Right ventricle myocardium superior (tissue), 1 donor: ENCODE results near the gene TNXB. TPM values are rescaled to one million over a fixed set of nuclear protein-coding genes. Genes with fewer than 3 reads are reported as not detected.
A peak's percentile ranks its signal among the peaks of the same experiment; 100 is the strongest.

ENCODE experiments used
- ATAC-seq: fragments of 200-7000 bp; cut with Tn5 transposase; one replicate; pipeline ENCODE4 v1.9.1; 2020; ENCODE audit warnings: mild to moderate bottlenecking; ENCODE audit not compliant: poor library complexity
- DNase-seq: peaks from one replicate; pipeline ENCODE4 v3.0.0-alpha.2; 2020
- intact Hi-C: fragments of 100-400 bp; cut with DNase I; formaldehyde crosslinking; loops from one replicate; pipeline ENCODE4 v1.11.2; 2022
- total RNA-seq: library from RNA; stranded (reverse); fragmentation: NEBNext Ultra II Directional; extraction: Animal tissue kit (Norgen Biotek cat#: 25700); gene quantifications from one replicate; pipeline ENCODE4 v1.2.1, GENCODE V29; 2021
- donor health status: DM: no; HTN: yes; CAD: no; lungs with severe emphysema.

The TNXB gene
- total RNA-seq, 1 donor from 2014 or later: 65.8 TPM

DNA sequence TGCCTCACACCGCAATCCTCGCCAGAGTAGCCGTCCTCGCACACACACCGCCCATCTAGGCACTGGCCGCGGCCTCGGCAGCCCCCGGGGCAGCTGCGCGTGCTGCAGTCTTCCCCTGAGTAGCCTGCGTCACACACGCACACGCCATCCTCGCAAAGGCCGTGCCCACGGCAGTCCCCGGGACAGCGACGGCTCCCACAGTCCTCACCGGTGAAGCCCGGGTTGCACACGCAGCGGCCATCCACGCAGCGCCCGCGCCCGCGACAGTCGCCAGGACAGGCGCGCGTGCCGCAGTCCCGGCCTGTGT is 13.1 kb downstream of the TNXB start:
- DNase-seq (no peak), ATAC-seq (no peak)
- intact Hi-C loops: no loop called here

GRCh38 chr6:32095338-32096086 is 13.6 kb downstream of the TNXB start:
- intact Hi-C loops: no loop called here
- ATAC-seq (no peak), DNase-seq (no peak)

GRCh38 chr6:32092760-32093497 is 16.2 kb downstream of the TNXB start:
- ATAC-seq (peak; percentile 57), DNase-seq (peak; percentile 72)
- intact Hi-C loops: no loop called here

DNA sequence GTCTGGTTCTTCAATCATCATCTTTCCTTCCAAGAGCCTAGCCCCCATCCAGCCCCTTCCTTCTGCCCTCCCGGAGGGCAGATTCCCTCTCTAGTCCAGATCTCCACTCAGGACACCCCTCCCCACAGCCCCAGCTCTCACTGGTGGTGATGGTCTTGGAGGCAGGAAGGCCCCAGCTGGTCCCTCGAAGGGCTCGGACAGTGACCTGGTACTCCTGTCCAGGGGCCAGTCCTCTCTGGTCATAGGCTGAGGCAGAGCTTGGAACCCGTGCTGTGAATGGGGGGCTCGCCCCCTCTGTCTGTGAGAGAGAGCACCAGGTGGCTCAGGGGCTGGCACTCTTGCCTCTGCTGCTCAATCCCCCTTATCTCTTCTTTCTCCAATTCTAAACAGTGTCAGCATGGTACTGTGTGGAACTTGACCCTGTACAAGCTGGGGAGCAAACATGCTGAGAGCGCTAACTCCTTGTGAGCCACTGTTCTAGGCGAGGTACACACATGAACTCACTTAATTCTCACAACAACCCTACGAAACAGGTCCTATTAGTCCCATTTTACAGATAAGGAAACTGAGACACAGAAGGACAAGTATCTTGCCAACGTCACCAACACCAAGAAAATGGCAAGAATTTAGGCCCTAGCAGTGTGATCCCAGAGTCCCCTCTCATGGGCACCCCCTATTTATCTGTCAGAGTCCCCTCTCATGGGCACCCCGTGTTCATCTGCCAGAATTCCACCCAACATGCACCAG is 19.9 kb downstream of the TNXB start:
- DNase-seq: no peak
- intact Hi-C loops: no loop called here
- no peak for ATAC-seq

DNA sequence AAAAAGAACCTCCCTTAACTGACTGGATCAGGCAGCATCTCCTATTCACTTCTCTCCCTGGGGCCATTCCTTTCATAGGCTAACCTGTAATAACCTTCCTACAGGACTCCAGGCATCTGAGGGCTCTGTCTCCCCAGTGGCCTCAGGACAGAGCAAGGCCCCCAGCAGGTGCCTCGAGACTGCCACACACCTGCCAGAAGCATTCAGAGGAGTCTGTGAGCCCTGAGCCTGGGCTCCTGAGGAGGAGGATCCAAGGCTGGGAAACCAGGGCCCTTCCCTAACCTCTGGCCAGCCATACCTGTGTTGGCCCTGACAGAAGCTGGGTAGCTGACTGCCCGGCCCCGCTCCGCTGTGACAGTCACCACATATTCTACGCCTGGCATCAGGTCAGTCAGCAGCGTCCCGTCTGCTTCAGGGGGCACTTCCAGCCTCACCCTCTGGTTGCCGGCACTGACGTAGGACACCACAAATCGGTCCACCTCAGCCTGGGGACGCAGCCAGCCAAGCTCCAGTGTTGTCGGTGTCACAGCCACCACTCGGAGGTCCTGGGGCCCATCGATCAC is 20.6 kb downstream of the TNXB start:
- DNase-seq (no peak), ATAC-seq (no peak)
- intact Hi-C loops: no loop called here

DNA sequence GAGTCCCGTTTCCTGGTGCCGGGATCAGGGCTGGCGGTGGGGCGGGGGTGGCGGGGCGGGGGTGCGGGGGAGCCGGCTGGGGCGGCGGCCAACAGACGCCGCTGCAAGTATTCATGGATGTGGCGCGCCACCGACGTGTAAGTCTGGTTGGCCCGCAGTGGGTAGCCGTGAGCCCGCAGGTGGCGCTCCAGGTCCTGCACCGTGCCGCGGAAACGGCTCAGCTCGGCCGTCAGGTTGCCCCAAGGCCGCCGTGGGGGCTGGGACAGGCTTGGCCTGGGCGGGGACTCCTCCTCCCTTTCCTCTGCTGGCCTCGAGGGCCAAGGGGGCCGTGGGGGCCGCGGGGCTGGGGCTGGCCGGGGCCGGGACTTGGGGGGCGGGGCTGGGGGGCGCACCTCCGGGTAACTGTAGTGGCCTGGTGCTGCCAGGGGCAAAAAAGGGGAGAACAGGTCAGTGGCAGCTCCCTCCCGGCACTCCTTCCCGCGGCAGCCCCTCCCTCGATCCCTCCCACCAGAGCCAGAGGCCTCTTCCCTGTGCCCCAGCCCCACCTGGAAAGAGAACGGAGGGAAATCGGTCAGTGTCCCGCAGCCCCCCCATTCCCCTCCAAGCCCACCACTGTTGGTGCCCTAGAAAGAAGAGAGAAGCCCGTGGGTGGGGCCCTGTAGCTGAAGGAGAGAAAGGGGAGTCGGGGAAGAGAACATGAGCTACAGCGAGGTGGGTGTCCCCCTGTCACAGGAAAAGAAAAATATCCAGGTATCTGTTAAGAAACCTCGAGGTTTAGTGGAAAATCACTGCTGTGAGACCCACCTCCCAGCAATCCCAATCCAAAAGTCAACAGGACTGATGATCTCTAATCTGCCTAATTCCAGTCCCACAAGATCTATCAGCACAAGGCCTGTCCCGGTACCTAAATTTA is 21.3 kb downstream of the TNXB start:
- intact Hi-C loops: no loop called here
- peak; percentile 86 for ATAC-seq

GRCh38 chr6:32086661-32087573 is 22.2 kb downstream of the TNXB start:
- intact Hi-C loops: no loop called here
- ATAC-seq (peak; percentile 2), DNase-seq (no peak)

More for the DNA sequence above, 21.3 kb downstream of the TNXB start:
- DNase-seq: peak; percentile 91

DNA sequence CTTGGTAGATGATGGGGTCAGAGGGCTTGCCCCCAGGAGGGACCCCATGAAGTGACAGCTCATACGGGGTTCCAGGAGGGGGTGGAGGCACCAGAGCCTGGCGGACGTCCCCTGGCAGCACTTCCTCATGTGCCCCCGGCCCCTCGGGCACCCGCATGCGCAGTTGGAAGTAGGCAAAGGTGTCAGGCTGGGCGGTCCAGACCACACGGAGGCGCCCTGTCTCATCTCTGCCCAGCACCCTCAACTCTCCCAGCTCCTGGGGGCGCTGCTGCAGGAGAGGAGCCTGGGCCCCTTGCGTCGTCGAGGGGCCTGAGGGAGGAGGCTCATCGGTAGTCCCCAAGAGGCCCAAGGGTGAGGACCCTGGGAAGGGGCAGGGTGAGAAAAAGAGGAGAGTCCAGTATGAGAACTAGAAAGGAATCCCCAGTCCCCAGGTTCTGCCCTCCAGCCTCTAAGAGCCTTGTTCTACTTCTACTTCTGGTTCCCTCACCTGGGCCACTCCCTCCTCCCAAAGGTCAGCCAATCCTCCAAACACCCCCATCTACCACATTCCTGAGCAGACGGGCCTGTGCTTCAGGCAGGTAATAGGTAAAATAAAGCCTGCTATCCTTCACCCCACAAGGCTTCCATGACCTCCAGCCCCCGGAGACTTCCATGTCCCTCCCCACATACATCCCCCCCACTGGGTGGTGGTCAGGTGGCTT is 23.2 kb downstream of the TNXB start:
- intact Hi-C loops: no loop called here
- ATAC-seq (no peak), DNase-seq (peak; percentile 17)

DNA sequence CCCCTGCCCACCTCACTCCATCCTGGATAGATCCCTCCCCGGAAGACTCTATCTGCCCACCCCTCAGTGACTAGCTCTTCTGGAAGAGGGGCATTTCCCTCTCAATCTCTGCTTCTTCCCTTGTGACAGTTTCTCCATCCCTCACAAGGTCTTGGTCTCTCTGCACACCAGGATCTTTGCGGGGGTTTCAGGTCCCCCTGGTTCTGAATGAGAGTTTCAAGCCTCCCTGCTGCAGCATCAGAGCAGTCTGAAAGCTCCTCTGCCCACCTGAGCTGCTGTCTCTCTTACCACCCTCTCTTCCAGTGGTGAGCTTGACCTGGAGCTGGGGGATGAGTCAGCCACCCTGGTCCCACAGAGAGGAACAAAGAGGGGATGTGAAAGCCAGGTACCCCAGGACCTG is 24.4 kb downstream of the TNXB start:
- no peak for ATAC-seq
- intact Hi-C loops: no loop called here
- no peak for DNase-seq

- ATAC-seq (no peak), DNase-seq (peak; percentile 38)
- intact Hi-C loops: no loop called here
Measured at GRCh38 chr6:32083812-32084768, 25.0 kb downstream of the TNXB start.

GRCh38 chr6:32082935-32083334 is 26.2 kb downstream of the TNXB start:
- intact Hi-C loops: no loop called here
- DNase-seq (peak; percentile 75), ATAC-seq (peak; percentile 49)

DNA sequence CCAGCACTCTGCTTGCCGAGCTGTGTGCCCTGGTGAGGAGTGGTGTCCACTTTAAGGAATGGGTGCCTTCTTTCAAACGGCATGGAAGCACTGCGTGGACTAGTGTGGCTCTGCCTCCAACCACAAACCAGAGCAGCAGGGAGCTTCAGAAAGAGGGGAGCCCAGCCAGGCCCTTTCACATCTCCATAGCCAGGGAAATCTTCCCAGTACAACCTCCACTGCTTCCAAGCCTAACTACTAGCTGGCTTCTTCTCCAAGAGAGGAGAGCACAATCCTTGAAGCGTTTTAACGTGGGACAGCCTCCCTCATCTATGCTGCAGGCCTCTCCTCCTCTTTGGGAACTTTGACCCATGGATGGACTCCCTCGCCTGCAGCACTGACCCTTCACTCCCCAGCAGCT is 26.7 kb downstream of the TNXB start:
- intact Hi-C loops: no loop called here
- ATAC-seq (no peak), DNase-seq (peak; percentile 29)

DNA sequence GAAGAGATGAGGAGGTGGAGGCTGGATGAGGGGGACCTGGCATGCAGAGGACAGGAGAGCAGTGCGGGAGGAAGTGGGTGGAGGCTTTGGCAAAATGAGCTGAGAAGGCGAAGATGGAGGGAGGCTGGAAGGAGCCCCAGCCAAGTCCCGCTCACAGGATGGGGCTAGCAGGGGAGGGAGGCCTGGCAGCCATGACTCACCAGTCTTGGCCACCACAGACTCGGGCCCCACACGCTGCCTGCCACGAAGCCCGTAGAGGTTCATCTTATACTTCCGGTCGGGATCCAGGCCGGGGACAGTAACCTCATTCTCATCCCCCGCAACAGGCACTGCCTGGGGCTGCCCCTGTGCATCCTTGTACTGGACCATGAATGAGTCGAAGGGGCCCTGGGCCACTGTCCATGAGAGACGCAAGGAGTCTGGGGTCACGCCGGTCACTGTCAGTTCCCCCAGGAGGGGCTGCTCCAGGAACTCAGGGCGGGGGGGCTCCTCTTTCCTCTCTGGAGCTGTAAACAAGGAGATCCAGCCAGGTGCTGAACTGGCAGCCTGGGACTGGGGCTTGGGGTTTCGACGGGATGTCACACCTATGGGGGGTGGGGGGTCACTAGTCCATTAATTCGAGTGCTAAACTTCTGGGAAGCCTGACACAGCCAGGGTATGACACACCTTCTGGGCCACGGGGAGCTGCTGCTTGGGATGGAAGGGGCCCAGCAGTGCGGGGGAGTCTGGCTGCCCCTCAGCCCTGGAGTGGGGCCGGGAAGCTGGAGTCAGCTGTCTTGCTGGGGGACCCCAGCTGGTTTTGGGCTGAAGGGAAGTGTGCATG is 27.8 kb downstream of the TNXB start:
- intact Hi-C loops: no loop called here
- DNase-seq: peak; percentile 87
- peak; percentile 69 for ATAC-seq

GRCh38 chr6:32079566-32080290 is 29.4 kb downstream of the TNXB start:
- ATAC-seq (no peak), DNase-seq (no peak)
- intact Hi-C loops: no loop called here
